NOMO-1 treated with DMSO at 0.1 percent for 48 hours (cell line): Measurements from ENCODE around the gene RIN1.
"Not testable (repeated sequence)": the region's sequence is repeated elsewhere in the genome, so short reads cannot be mapped to it uniquely, and the experiment has no call there.

Experiments used
- DNase-seq: peaks from one replicate; lab custom pipeline; 2025; ENCODE audit not compliant: unreplicated experiment; lab: John Stamatoyannopoulos, UW

The RIN1 gene

GRCh38 chr11:66321606-66322005 lies 14.6 kb downstream of the RIN1 start:
- DNase-seq = no peak

DNA sequence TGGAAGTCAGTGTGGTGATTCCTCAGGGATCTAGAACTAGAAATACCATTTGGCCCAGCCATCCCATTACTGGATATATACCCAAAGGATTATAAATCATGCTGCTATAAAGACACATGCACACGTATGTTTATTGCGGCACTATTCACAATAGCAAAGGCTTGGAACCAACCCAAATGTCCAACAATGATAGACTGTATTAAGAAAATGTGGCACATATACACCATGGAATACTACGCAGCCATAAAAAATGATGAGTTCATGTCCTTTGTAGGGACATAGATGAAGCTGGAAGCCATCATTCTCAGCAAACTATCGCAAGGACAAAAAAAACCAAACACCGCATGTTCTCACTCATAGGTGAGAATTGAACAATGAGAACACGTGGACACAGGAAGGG lies 15.5 kb downstream of the RIN1 start:
- not testable (repeated sequence) for DNase-seq

DNA sequence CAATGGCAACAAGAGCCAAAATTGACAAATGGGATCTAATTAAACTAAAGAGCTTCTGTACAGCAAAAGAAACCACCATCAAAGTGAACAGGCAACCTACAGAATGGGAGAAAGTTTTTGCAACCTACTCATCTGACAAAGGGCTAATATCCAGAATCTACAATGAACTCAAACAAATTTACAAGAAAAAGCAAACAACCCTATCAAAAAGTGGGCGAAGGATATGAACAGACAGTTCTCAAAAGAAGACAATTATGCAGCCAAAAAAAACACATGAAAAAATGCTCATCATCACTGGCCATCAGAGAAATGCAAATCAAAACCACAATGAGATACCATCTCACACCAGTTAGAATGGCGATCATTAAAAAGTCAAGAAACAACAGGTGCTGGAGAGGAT lies 15.9 kb downstream of the RIN1 start:
- DNase-seq = not testable (repeated sequence)

DNA sequence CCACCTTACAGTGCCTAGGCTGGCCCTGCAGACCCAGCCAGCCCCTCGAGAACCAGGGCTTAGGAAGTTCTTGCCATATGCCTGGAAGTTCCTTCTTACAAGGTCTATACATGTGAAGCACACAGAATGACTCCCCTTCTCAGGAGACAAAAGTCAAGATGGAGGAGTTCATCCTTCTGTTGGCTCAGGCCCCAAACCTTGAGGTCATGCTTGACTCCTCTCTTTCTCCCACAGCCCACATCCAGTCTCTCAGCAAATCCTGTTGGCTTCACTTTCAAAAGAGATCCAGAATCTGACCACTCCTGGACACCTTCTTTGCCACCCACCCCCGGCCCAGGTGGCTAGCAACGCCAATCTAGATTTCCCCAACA lies 17.6 kb downstream of the RIN1 start:
- no peak for DNase-seq

DNA sequence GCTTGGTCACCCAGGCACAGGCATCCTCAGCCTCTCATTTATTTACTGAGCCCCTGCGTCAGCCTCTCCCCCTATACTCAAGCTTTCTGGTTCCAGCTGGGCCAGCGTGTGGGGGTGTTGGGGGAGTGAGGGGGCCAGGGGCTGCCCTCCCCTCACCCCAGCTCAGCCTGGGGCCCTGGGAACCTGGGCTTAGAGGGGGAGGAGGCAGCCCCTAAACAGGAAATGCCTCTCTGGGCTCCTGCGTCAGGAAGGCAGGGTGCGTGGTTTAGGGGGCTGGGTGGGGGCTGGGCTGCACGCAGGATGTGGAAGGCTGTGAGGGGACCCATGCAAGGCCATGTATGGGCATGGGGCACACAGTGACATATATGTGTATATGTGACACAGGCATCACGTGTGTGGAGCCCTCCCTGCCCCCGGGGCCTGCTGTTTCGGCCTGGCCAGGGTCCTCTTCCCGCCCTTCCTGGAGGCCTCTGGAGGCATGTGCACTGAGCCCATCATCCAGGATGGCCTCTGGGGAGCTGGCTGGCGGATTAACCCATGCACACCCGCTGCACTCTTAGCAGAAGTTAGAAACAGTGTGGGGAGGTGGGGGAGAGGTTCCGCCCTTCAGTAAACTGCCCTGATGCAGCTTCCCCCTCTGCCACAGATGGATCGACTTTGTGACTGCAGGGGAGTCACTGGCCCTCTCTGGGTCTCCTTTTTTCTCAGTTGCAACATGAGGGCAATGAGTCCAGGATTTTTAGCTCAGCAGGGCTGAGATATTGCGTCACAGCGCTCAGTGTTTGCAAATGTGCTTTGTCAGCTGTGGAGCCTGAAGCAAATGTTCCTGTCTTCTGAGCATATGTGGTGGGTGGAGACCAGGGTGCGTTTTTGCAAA lies 18.3 kb downstream of the RIN1 start:
- DNase-seq = peak; percentile 94

DNA sequence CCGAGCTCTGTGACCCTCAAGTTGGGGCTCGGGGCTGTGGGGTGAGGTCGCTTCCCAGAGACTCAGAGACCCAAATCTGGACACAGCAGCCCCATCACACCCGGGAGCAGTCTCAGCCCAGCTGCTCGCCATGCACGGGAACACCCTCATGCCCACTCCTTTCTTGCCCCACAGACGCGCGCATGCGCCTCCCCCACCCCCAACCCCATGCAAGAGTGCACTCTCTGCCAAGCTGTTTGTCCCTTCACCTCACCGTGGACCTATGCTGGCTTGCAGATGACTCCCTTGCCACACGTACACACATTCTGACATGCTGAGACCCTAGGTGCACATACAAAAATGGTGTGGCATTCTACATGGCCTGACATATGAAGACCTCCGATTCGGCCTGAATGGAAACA lies 18.9 kb downstream of the RIN1 start:
- DNase-seq = no peak

GRCh38 chr11:66316849-66317251 lies 19.4 kb downstream of the RIN1 start, which contains the start of gene CD248:
CD248 (minus strand) TSS chr11:66317044; CDS start chr11:66317027, 17 bp downstream.
- no peak for DNase-seq

DNA sequence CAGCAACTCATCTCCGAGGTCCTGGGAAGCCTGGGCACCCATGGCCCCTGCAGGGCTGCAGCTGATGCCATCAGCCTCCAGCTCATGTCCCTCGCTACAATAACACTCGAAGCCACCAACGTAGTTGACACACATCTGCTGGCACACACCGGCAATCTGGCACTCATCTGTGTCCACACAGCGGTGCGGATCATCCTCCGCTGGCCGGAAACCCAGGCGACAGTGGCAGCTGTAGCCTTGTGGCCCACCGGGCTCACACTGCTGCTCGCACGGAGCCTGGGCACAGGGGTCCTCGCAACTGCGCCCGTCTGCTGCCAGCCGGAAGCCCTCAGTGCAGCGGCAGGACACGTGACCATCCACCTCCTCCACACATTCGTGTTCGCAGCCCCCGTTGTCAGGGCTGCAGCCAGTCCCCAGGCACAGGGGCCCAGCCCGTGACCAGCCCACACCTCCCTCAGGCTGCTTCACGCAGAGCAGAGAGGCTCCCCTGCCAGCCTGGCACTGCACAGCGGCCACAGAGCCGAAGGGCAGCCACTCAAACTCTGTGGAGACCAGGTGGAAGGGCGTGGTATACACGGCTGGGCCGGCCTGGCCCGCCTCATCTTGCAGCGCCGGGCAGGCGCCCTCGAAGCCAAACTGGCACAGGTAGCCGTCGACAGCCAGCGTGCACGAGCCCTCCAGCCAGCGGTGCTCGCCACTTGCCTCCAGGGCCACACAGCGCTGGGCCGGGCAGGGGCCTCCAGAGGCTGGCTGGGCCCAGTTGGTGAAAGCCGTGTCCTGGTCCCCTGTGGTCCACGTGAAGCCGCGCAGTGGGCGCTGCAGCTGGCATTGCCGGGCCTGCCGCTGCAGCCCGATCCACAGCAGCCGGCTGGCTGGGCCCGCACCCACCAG lies 20.1 kb downstream of the RIN1 start:
- no peak for DNase-seq

- DNase-seq = no peak
These were observed 20.7 kb downstream of the RIN1 start for GRCh38 chr11:66315498-66315885.

DNA sequence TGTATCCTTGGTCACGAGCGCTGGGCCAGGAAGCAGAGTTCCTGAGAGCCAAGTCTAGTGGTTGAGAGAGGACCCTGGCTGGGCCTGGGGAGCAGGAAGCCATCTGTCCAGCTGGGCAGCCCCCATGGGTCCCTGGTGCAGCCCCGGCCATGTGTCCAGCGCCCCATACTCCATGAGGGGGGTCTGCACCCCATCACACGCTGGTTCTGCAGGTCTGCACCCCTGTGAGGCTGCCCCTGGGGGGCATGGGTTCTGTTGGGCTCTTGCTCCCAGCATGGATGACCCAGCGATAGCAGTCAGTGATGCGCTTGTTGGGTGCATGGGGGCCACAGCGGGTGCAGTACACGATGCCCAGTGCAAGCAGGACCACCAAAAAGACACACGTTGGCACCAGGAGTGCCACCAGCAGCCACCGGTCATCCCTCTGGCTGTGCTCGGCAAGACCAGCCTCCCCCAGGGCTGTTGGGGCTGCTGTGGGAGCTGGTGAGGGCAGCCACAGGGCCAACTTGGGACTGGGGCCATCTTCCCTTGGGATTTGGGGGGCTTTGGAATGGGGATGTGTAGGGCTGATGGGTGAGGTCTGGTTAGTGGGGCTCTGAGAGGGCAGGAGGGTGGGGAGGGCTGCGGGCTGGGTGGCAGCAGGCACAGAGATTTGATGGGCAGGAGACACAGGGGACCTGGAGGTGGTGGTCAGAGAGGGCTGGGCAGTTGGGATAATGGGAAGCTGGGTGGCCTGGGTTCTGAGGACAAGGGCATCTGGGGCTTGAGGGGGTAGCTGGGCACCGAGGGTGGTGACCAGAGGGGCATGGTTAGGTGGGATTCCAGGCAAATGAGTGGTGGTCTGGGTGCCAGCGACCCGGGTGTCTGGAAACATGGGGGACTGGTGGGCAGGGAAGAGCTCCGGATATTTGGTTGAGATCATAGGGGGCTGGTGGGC lies 21.4 kb downstream of the RIN1 start:
- DNase-seq = no peak

DNA sequence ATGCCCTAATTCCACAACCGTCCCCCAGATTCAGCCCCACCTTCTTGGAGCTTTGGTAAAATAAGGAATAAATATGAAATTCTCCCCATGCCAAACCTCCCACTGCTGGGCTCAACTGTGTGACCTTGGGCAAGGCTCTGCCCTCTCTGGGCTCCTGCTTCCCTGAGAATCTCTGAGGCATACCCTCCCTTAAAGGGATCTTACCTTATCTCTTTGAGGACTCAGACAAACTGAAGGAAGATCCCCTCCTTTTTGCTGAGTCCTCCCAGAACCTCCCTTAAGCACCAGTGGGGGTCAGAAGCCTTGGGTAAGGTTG lies 22.1 kb downstream of the RIN1 start:
- DNase-seq = no peak

- no peak for DNase-seq
These were observed 22.7 kb downstream of the RIN1 start for GRCh38 chr11:66313321-66314185.

GRCh38 chr11:66312549-66313320 lies 23.5 kb downstream of the RIN1 start:
- peak; percentile 97 for DNase-seq

DNA sequence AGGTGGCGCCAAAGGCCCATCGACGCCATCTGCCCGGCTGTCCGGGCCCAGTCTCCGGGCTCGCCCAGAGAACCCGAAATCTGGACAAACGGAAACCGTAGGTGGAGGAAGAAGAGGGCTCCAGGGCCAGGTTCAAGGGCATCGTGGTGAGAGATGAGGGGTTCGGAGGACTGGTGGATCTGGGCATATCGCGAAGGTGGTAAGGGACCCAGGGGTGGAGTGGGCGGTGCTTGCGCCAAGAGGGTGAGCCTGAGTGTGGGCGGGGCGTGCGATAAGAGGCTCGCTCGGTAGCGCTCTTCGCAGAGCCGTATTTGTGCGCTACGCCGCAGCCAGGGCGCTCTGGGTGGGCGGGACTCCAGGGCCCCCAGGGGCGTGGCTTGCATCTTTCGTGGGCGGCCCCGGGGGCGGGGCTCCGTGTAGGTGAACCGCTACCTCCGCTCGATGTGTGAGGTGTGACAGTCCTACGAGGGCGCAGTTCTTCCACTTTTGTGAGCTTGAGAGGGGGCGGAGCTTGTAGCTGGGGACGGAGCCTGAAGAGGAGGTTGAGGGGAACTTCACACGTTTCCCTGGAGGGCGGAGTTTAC lies 24.2 kb downstream of the RIN1 start:
- DNase-seq = peak; percentile 95

DNA sequence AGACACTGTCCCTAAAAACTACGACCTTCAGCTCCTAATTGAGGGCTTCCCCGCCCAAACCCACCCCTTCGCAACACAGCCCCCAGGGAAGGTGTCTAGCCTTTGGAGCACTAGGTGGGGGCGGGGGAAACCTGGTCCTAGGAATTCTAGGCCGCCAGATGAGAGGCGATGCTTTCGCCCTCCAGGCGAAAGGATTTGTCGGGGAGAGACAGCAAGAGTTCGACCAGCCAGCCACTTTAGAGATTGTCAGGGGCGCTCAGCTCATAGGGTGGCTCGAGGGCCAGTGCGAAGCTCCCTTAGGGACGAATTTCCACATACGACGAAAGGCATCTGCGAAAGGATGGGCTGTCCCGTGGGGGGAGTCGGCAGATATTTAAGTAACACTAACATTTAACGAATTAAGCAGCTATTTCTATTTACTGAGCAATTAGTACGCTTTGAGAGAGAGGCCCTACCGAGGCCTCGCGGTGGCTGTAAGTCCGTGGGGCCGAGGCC lies 24.7 kb downstream of the RIN1 start:
- DNase-seq = no peak

DNA sequence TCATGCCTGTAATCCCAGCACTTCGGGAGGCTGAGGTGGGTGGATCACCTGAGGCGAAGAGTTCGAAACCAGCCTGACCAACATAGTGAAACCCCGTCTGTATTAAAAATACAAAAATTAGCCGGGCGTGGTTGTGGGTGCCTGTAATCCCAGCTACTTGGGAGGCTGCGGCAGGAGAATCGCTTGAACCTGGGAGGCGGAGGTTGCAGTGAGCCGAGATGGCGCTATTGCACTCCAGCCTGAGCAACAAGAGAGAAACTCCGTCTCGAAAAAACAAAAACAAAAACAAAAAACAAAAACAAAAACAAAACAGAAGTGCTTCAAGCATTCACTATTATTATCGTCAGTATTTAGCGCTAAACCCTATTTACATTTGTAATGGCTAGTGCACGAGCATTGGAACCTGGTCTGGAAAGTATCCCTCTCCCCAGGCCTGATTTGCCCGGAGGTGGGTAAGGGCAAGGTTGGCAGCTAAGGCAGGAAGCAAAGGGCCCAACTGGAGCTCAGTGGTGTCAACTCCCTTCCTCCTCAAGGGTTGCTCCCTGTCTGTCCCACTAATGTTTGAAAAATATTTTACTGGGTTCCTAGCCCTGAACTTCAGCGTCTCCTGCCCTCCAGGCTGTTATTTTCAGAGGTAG lies 25.3 kb downstream of the RIN1 start:
- DNase-seq = not testable (repeated sequence)

DNA sequence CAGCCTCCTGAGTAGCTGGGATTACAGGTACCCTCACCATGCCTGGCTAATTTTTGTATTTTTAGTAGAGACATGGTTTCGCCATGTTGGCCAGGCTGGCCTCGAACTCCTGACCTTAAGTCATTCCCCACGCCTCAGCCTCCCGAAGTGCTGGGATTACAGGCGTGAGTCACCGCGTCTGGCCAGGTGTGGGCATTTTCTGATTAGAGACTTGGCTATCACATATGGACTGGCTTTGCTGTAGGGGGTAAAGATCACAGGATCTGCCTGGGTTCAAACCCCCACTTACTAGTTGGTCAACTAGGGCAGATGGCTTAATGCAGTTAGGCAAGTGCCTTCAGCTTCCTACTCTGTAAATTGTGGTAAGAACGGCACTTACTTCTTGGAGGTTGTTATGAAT lies 25.9 kb downstream of the RIN1 start:
- DNase-seq = no peak

GRCh38 chr11:66309475-66309874 lies 26.8 kb downstream of the RIN1 start:
- DNase-seq = no peak
